Hematopoietic multipotent progenitor cell (in vitro differentiated cells): ENCODE measurements around the gene TOR1AIP2. TPM values are rescaled to one million over a fixed set of nuclear protein-coding genes. Genes with fewer than 3 reads are reported as not detected.

Source experiments
- DNase-seq, 3 donors: peaks; one replicate each; pipeline ENCODE4 v3.0.0-alpha.2; 2011 to 2015; ENCODE audit warnings: low read depth in 2 of 3, low spot score in 2 of 3
- total RNA-seq: library from RNA; depleted of rRNA; stranded (reverse); fragments of >200 nt; gene quantifications from one replicate; pipeline ENCODE4 v1.2.3, GENCODE V29; 2012

The TOR1AIP2 gene
- total RNA-seq, 1 donor: 26.4 TPM

DNA sequence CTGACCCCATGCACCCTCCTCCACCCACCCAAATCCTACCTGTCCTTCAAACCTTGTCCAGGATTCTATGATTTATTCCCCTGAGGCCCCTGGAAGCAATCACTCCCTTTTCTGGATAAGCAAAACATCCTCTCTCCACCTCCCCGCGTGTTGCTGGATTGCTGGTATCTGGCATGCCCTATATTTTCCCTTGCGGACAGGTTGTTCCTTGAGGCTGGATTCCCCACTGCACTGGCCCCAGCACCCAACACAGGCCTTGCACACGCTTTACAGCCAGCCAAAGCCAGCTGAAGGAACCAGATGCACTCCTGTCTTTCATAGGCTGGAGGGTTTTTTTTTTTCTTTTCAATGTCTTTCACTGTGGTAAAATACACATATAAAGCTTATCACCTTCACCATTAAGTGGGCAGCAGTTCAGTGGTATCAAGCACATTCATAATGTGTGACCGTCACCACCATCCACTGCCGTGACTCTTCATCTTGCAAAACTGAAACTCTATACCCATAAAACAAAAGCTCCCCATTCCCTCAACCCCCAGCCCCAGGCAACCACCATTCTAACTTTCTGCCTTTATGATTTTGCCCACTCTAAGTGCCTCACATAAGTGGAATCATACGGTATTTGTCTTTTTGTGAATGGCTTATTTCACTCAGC is 50.9 kb downstream of the TOR1AIP2 start:
- no peak for DNase-seq

DNA sequence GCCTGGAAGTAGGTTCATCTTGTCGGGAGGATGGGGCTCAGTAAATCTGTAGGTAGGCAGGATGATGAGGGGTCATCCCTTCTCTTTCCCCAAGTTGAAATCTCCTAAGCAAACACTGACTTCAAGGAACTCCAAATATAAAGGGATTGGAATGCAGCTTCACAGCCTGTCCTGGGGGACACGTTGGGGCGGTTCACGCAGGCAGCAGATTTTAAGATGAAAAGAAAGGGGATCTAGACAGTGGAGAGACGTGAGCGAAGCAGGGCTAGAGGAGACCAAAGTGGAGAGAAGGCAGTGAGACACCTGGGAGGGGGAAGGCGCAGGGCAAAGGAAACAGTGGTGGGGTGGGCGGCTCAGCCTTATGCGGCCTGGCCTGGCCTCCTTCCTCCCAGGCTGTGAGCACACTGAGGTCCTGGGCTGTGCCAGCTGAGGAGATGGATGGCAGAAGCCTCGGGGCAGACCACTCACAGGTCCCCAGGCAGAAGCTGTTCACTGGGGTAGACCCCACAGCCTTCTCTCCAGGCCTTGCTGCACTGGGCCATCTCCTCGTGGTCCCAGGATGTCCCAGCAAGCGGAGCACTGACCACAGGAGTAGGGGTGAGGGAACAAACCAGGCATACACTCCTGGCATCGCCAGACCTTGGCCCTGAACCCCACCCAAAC is 51.7 kb downstream of the TOR1AIP2 start:
- DNase-seq: no peak

DNA sequence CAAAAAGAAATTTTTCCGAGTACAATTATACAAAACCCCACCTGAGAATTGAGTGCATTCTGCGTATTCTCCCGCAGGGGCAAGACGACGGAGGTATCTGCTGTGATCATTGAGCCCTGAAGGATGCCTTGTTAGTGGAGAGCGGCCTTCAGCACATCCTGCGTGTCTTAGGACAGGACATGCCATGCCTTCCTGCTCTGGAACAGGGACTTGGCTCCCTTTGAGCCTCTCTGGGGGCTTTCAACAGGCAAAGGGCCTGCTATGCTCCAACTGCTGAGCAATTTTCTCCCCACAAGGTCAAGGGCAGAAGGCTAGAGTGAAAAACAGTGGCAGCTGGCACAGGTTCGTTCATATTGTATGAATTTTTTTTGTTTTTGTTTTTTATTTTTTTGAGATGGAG is 52.4 kb downstream of the TOR1AIP2 start:
- no peak for DNase-seq

DNA sequence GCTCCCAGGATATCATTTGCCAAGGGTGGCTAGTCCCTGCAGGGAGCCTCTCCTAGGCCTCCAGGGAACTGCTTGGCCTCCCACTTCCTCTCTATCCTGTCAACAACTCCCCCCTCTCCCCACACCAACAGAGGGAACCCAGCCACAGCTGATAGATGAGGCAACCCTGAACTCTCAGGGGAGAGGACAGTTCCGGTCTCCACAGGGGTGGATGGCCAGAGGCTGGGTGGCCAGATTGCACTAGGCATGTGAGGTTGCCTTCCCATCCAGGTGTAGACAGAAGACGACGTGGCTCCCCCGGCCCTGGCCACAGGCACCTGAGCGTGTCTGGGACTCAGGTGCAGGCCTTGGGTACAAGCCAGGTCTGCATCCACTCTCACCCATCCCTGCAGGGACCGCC is 53.3 kb downstream of the TOR1AIP2 start:
- DNase-seq: no peak

DNA sequence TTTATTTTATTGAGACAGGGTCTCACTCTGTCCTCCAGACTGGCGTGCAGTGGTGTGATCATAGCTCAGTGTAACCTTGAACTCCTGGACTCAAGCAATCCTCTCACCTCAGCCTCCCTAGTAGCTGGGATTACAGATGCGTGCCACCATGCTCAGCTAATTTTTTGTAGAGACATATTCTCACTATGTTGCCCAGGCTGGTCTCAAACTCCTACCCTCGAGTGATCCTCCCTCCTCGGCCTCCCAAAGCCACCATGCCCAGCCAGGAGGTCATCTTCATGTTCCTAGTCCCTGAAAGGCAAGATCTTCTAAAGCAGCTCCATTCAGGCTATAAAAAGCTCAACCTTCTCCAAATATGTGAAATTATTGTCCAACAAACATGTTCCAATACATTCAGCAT is 53.9 kb downstream of the TOR1AIP2 start:
- DNase-seq: no peak

- no peak for DNase-seq
These were observed 55.5 kb downstream of the TOR1AIP2 start for GRCh38 chr1:179822065-179822464.

- no peak for DNase-seq
These were observed 56.1 kb downstream of the TOR1AIP2 start for GRCh38 chr1:179821524-179821923.

DNA sequence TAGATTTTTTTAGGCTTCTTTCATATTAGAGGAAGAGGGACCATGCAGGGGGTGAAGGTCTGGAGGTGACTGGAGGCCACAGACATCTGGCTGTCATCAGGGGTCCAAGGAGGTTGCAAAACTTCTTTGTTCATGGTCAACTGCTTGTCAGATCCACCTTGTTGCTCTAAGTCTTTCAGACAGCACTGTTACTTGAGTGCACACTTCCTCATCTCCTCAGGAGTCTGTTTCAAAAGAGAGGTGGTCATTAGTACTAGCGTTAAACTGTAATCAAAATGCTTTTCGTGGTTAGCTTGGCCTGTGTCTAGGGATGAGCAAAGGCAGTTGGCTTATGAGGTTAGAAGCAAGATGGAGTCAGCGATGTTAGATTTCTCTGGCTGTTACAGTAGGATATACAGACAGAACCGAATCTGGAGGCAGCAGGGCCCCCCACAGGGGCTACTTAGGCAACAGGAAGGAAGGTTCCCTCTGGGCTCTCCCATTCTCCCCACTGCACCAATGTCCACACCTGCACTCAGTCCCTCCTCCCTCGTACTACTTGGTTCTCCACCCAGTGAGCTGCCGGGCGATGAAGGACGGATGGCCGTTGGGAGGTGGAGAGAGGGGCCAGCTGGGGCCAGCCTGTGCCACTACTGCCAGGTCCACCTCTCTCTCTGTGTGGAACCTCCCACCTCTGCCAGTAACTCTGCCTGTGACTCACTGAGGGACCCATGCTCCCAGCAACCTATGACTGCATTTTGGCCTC is 57.2 kb downstream of the TOR1AIP2 start:
- DNase-seq: no peak

DNA sequence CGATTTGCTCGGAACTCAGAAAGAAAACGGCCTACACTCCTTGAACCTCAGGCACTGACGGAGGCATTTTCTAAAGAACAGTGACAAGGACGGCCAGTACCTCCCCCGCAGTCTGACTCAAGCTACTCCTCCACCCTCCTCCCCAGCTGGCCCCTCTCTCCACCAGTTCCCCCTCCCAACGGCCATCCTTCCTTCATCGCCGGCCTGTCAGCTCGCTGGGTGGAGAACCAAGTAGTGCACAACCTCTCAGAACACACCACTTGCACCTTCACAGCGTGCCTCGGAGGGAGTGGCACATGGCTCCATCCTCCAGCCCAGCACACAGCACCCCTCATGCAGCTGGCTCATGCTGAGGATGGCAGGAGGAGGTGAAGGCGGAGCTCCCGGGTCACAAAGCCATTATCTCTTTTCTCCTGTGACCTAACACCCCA is 58.8 kb downstream of the TOR1AIP2 start:
- DNase-seq: no peak

- DNase-seq: no peak
These were observed 59.3 kb downstream of the TOR1AIP2 start for GRCh38 chr1:179818260-179818659.

- DNase-seq: no peak
These were observed 59.8 kb downstream of the TOR1AIP2 start for GRCh38 chr1:179817789-179818188.

- no peak for DNase-seq
These were observed 60.5 kb downstream of the TOR1AIP2 start for GRCh38 chr1:179817056-179817455.

GRCh38 chr1:179816196-179816960 is 61.2 kb downstream of the TOR1AIP2 start:
- no peak for DNase-seq

GRCh38 chr1:179815641-179816040 is 62.0 kb downstream of the TOR1AIP2 start:
- no peak for DNase-seq

GRCh38 chr1:179814546-179814838 is 63.1 kb downstream of the TOR1AIP2 start:
- no peak for DNase-seq

DNA sequence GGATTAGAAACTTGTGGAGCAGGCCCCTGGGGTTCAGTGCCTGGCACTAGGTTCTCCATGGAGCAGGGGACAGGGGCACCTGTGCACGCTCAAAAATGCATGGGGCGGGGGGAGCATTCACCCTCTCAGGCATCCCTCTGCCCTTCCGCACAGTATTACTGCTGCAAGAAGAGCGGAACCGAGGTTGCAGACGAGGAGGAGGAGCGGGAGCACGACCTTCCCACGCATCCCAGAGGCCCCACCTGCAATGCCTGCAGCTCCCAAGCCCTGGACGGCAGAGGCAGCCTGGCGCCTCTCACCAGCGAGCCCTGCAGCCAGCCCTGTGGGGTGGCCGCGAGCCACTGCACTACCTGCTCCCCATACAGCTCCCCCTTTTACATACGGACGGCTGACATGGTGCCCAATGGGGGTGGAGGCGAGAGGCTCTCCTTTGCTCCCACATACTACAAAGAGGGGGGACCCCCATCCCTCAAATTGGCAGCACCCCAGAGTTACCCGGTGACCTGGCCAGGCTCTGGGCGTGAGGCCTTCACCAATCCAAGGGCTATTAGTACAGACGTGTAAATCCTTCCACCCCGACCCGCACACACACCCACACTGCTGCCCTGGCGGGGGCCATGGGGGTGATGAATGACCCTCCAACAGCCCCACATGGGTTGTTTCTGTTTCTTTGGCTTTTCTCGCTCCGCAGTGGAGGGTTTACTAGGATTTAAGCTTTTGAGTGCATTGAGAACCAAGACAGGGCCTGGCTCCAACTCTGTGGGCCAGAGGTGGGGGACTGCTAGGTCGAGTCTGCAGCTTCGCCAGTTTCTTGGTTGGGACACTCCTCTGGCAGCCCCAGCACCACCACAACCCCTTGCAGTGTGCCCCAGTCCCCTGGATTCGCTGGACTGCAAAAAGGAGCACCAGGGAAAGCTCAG is 63.7 kb downstream of the TOR1AIP2 start:
- DNase-seq: no peak

- DNase-seq: no peak
These were observed 64.9 kb downstream of the TOR1AIP2 start for GRCh38 chr1:179812501-179813292.

- no peak for DNase-seq
These were observed 67.3 kb downstream of the TOR1AIP2 start for GRCh38 chr1:179810367-179810715.

GRCh38 chr1:179809506-179810366 is 67.9 kb downstream of the TOR1AIP2 start:
- DNase-seq: peak; percentile 59 to 83 (median 74)
